Amniotic epithelial cell (primary cell): ENCODE measurements around the gene ZNF771.

Experiments
- DNase-seq: peaks from one replicate; pipeline ENCODE4 v3.0.0-alpha.2; 2010; ENCODE audit warnings: low read depth

The ZNF771 gene

GRCh38 chr16:30464078-30464477 is 56.7 kb downstream of the ZNF771 start:
- no peak for DNase-seq
